NCI-H146 treated with DMSO at 0.1 percent for 48 hours (cell line): Measurements from ENCODE around the gene CHCT1.
"Not testable (repeated sequence)": the region's sequence is repeated elsewhere in the genome, so short reads cannot be mapped to it uniquely, and the experiment has no call there.

Experiments
- DNase-seq: peaks from one replicate; lab custom pipeline; 2025; ENCODE audit not compliant: unreplicated experiment; lab: John Stamatoyannopoulos, UW

The CHCT1 gene

GRCh38 chr17:60398227-60398959, 23.9 kb upstream of the CHCT1 start:
- no peak for DNase-seq

- no peak for DNase-seq
Measured at GRCh38 chr17:60401819-60402218, 20.5 kb upstream of the CHCT1 start.

DNA sequence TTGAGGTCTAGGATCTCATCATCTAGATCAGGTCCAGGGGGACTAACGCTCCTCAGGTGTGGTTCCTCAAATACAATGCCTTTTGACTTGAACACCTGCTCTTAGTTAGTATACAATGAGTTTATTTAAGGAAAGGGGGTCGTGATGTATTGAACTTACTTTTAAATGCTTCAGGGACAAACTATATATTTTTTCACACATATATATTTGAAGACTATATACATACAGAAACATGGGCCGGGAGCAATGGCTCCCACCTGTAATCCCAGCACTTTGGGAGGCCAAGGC, 18.8 kb upstream of the CHCT1 start:
- no peak for DNase-seq

DNA sequence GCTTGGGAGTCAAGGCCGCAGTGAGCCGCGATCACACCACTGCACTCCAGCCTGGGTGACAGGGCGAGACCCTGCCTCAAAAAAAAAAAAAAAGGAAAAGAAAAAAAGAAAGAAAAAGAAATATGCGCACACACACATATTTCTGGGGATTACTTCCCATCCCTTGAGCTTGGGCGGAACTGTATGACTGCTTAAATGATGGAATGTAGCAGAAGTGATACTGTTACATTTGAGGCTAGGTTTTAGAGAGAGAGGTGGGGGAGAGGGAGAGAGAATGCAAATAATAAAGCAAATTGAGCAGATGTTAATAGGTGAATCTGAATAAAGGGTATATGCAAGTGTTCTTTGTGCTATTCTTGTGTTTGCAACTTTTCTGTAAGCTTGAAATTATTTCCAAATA, 18.3 kb upstream of the CHCT1 start:
- no peak for DNase-seq

- DNase-seq: no peak
Measured at GRCh38 chr17:60406887-60407286, 15.4 kb upstream of the CHCT1 start.

DNA sequence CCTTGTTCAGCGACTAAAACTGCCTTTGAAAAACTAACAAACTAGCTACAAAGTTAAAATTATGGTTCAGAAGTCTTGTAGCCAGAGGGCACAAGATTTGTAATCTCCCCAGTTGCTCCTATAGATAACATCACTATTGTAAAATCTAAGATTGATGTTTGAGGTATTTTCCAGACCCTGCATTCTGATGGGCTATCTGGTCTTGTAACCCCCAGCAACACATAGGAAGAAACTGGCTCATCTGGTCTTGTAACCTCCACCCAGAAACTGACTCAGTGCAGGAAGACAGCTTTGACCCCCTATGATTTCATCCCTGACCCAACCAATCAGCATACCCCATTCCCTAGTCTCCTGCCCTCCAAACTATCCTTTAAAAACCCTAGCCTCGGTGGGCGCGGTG, 12.3 kb upstream of the CHCT1 start:
- DNase-seq: no peak

- DNase-seq: no peak
Measured at GRCh38 chr17:60412701-60413100, 9.6 kb upstream of the CHCT1 start.

DNA sequence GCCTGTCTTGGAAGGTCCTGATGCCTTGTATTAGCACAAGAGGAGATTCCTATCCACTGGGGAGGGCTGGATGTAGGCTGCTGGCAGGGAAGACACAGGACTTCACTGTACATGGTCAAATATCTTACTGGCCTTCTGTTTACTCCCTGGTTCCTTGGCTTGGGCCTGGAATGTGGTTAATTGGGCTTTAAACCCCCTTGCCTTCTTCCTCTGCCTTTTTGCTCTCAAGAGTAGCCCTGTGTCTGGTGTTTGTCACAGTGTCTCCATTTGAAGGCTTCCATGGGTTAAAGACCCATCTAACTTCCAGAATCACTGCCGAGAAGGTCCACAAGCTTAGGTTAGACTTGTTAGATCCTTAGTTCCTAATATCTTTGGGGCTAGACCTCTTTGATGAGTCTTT, 7.1 kb upstream of the CHCT1 start:
- no peak for DNase-seq

DNA sequence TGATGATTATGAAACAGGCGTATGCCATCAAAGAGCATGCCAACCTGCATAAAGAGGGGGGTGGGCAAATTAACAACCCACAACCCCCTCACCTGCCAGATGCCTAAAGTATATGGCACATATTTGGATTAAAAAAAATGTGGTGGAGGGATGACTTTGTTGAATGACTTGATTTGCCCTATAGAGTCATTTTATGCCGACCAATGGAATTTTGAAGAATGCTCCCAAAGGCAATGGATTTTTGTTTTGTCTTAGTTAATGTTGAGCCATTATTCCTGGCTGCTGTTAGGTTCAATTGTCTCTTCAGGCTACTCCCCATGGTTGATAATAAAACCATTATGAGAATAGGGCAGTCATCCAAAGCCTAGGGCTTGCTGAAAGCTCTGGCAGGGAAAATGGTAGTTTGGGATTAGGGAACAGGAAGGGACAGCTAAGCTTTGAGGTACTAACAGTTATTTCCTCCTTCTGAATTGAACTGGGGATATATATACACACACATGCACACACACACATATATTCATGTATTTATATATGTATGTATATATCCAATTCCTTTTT, 5.8 kb upstream of the CHCT1 start:
- DNase-seq: no peak

DNA sequence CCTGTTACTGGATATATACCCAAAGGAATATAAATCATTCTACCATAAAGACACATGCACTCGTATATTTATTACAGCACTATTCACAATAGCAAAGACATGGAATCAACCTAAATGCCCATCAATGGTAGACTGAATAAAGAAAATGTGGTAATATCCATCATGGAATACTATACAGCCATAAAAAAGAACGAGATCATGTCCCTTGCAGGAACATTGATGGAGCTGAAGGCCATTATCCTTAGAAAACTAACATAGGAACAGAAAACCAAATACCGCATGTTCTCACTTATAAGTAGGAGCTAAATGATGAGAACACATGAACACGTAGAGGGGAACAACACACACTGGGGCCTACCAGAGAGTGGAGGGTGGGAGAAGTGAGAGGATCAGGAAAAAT, 3.3 kb upstream of the CHCT1 start:
- not testable (repeated sequence) for DNase-seq

GRCh38 chr17:60419875-60420274, 2.4 kb upstream of the CHCT1 start:
- DNase-seq: not testable (repeated sequence)

- no peak for DNase-seq
Measured at GRCh38 chr17:60421273-60422161, 772 bp upstream of the CHCT1 start.

DNA sequence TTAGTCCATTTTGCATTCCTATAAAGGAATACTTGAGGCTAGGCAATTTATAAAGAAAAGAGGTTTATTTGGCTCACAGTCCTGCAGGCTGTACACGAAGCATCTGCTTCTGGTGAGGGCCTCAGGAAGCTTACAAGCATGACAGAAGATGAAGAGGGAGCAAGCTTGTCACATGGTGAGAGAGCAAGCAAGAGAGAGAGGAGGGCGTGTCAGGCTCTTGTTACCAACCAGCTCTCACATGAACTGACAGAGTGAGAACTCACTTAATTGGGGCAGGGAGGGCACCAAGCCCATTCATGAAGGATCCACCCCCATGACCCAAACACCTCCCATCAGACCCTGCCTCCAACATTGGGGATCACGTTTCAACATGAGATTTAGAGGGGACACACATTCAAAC, 1.6 kb downstream of the CHCT1 start:
- DNase-seq: no peak

DNA sequence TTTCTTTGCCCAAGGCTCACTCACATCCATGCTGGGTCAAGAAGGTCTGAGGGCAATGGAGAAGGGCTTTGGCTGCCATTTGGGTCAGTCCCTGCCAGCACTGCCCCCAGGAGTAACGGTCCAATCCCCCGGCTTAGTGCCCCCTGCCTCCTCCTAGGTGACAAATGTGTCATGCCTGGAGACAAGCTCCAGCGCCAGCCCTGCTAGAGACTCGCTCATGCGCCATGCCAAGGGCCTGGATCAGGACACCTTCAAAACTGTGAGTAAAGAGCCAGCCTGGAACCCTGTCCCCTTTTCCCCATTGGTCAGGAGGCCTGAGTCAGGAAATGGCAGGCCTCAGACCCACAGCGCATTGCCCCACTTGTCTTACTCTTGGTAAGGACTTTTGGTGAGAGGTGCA, 3.3 kb downstream of the CHCT1 start:
- DNase-seq: no peak

- no peak for DNase-seq
Measured at GRCh38 chr17:60426596-60426995, 4.3 kb downstream of the CHCT1 start.

DNA sequence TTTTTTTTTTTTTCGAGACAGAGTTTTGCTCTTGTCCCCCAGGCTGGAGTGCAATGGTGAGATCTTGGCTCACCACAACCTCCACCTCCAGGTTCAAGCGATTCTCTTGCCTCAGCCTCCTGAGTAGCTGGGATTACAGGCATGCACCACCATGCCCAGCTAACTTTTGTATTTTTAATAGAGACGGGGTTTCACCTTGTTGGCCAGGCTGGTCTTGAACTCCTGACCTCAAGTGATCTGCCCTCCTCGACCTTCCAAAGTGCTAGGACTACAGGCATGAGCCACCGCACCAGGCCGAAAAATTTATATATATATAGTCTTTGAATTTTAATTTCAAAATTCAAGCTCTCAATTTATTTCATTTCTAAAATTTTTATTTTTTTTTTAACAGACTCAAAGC, 6.2 kb downstream of the CHCT1 start:
- not testable (repeated sequence) for DNase-seq

DNA sequence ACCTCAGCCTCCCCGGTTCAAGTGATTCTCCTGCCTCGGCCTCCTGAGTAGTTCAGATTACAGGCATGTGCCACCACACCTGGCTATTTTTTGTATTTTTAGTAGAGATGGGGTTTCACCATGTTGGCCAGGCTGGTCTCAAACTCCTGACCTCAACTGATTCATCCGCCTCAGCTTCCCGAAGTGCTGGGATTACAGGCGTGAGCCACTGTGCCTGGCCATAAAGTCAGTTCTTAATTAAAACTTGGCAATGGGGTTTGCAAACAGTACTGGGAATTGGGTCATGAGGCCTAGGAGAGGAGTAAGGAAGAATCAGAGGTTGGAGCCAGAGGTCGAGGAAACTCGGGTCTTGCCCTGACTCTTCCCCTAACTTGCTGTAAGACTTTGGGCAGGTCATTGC, 8.3 kb downstream of the CHCT1 start:
- DNase-seq: not testable (repeated sequence)

DNA sequence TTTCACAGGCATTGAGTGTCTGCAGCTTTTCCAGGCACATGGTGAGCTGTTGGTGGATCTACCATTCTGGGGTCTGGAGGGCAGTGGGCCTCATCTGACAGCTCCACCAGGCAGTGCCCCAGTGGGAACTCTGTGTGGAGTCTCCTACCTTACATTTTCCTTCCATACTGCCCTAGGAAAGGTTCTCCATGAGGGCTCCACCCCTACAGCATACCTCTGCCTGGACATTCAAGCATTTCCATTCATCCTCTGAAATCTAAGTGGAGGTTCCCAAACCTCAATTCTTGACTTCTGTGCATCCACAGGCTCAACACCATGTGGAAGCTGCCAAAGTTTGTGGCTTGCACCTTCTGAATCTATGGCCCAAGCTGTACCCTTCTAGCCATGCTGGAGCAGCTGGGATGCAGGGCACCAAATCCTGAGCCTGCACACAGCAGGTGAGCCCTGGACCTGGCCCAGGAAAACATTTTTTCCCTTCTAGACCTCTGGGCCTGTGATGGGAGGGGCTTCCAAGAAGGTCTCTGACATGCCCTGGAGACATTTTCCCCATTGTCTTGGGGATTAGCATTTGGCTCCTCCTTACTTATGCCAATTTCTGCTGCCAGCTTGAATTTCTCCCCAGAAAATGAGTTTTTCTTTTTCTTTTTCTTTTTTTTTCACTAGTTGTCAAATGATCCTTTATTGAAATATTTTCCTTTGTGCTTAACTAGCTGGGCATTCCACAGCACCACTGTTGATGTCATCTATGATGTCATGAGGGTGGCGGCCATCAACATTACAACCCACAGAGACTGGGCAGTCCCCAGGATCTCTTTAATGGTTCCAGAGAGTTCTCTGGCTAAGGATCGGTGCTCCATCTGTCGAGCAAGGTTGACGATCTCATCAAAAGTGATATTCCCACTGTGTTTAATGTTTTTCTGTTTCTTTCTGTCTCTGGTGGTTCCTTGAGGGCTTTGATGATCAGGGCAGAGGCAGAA, 11.0 kb downstream of the CHCT1 start:
- DNase-seq: not testable (repeated sequence)

- peak; percentile 61 for DNase-seq
Measured at GRCh38 chr17:60435244-60436167, 13.2 kb downstream of the CHCT1 start.

DNA sequence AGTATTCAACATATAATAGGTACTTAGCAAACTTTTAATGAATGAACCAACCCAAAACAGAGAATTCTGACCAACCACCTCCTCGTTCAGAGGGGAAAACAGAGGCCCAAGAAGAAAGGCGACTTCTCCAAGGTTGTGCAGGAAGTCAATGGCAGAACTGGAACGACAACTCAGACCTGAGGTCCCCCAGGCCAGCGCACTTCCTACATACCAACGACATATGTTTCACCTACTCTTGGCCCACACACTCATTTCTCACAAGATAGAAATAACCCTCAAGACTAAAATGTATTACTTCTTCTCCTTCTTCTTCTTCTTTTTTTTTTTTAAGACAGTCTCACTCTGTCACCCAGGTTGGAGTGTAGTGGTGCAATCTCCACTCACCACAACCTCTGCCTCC, 14.4 kb downstream of the CHCT1 start:
- DNase-seq: no peak
